Cardiac septum (tissue), 1 donor: ENCODE data around the gene IFNA6. TPM values are rescaled to one million over a fixed set of nuclear protein-coding genes. Genes with fewer than 3 reads are reported as not detected.

Experiments used
- total RNA-seq: library from RNA; stranded (reverse); fragmentation: NEBNext Ultra II Directional; extraction: Animal tissue kit (Norgen Biotek cat#: 25700); gene quantifications from one replicate; pipeline ENCODE4 v1.2.1, GENCODE V29; 2021
- donor health status: DM: no; HTN: no; CAD: no.

Gene IFNA6
- total RNA-seq, 1 donor from 2014 or later, result not detected

Other genes with a start within 250 kb of the IFNA6 start
- not detected for gene IFNW1, start 209.1 kb downstream of the IFNA6 start, total RNA-seq
- not detected for gene IFNA21, start 184.2 kb downstream of the IFNA6 start, total RNA-seq
- gene IFNA4, start 163.3 kb downstream of the IFNA6 start, total RNA-seq, result not detected
- gene IFNA7, start 148.7 kb downstream of the IFNA6 start, total RNA-seq, result not detected
- not detected for gene IFNA10, start 143.7 kb downstream of the IFNA6 start, total RNA-seq
- gene IFNA16, start 133.6 kb downstream of the IFNA6 start, total RNA-seq, result not detected
- gene IFNA17, start 122.7 kb downstream of the IFNA6 start, total RNA-seq, result not detected
- gene IFNA14, start 110.9 kb downstream of the IFNA6 start, total RNA-seq, result not detected
- gene IFNA5, start 45.6 kb downstream of the IFNA6 start, total RNA-seq, result not detected
- 12.5 TPM for gene KLHL9, start 15.5 kb downstream of the IFNA6 start, total RNA-seq
- gene IFNA13, start 17.2 kb upstream of the IFNA6 start, total RNA-seq, result not detected
- gene IFNA2, start 34.5 kb upstream of the IFNA6 start, total RNA-seq, result not detected
- gene IFNA8, start 58.2 kb upstream of the IFNA6 start, total RNA-seq, result not detected
- gene IFNA1, start 89.6 kb upstream of the IFNA6 start, total RNA-seq, result not detected
- not detected for gene IFNE, start 131.4 kb upstream of the IFNA6 start, total RNA-seq